Measurements from ENCODE around the gene ANKRD62.
"Not testable (repeated sequence)": the region's sequence is repeated elsewhere in the genome, so short reads cannot be mapped to it uniquely, and the experiment has no call there.

The ANKRD62 gene

GRCh38 chr18:12099160-12099559 is 5.5 kb downstream of the ANKRD62 start:
- DNase-seq (ENCODE audit: low read depth): no peak

- DNase-seq (ENCODE audit: low read depth): no peak
Measured at GRCh38 chr18:12101266-12101665, 7.6 kb downstream of the ANKRD62 start.

- DNase-seq (ENCODE audit: low read depth): no peak
Measured at GRCh38 chr18:12102136-12102842, 8.6 kb downstream of the ANKRD62 start.

- no peak for DNase-seq (ENCODE audit: low read depth)
Measured at GRCh38 chr18:12106471-12106870, 12.8 kb downstream of the ANKRD62 start.

- no peak for DNase-seq (ENCODE audit: low read depth)
Measured at GRCh38 chr18:12109836-12110235, 16.2 kb downstream of the ANKRD62 start.

- DNase-seq (ENCODE audit: low read depth): no peak
Measured at GRCh38 chr18:12113999-12114646, 20.5 kb downstream of the ANKRD62 start.

GRCh38 chr18:12119358-12119757 is 25.7 kb downstream of the ANKRD62 start:
- DNase-seq (ENCODE audit: low read depth): no peak

GRCh38 chr18:12121175-12122042 is 27.8 kb downstream of the ANKRD62 start:
- no peak for DNase-seq (ENCODE audit: low read depth)

GRCh38 chr18:12122043-12122389 is 28.4 kb downstream of the ANKRD62 start:
- DNase-seq (ENCODE audit: low read depth): not testable (repeated sequence)

- DNase-seq (ENCODE audit: low read depth): not testable (repeated sequence)
Measured at GRCh38 chr18:12127647-12128046, 34.0 kb downstream of the ANKRD62 start.

GRCh38 chr18:12138831-12139230 is 45.2 kb downstream of the ANKRD62 start:
- DNase-seq (ENCODE audit: low read depth): not testable (repeated sequence)

- not testable (repeated sequence) for DNase-seq (ENCODE audit: low read depth)
Measured at GRCh38 chr18:12140866-12141265, 47.2 kb downstream of the ANKRD62 start.

GRCh38 chr18:12141778-12142177 is 48.1 kb downstream of the ANKRD62 start:
- not testable (repeated sequence) for DNase-seq (ENCODE audit: low read depth)

GRCh38 chr18:12149431-12149830 is 55.8 kb downstream of the ANKRD62 start:
- not testable (repeated sequence) for DNase-seq (ENCODE audit: low read depth)

GRCh38 chr18:12154361-12154760 is 60.7 kb downstream of the ANKRD62 start:
- DNase-seq (ENCODE audit: low read depth): no peak

- DNase-seq (ENCODE audit: low read depth): no peak
Measured at GRCh38 chr18:12155996-12156395, 62.4 kb downstream of the ANKRD62 start.

GRCh38 chr18:12159446-12159845 is 65.8 kb downstream of the ANKRD62 start:
- DNase-seq (ENCODE audit: low read depth): peak; percentile 2

- DNase-seq (ENCODE audit: low read depth): no peak
Measured at GRCh38 chr18:12162786-12163185, 69.1 kb downstream of the ANKRD62 start.

GRCh38 chr18:12165038-12165768 is 71.6 kb downstream of the ANKRD62 start:
- DNase-seq (ENCODE audit: low read depth): no peak
